HEK293 (cell line): ENCODE measurements around the gene CARMIL3.
A peak's percentile ranks its signal among the peaks of the same experiment; 100 is the strongest.

Experiments used
- KLF16 ChIP-seq: fragments of 450-650 bp; formaldehyde crosslinking; IDR thresholded peaks from 2 replicates; pipeline ENCODE4 v1.5.1; 2017; ENCODE audit warnings: missing biosample characterization, missing genetic modification characterization
- MZF1 ChIP-seq: fragments of 450-650 bp; formaldehyde crosslinking; IDR thresholded peaks from 2 replicates; pipeline ENCODE4 v1.5.1; 2017; ENCODE audit warnings: missing biosample characterization, missing genetic modification characterization, borderline replicate concordance
- PATZ1 ChIP-seq: fragments of 450-650 bp; formaldehyde crosslinking; IDR thresholded peaks from 2 replicates; pipeline ENCODE4 v1.5.1; 2016; ENCODE audit warnings: missing biosample characterization, missing genetic modification characterization
- PRDM1 ChIP-seq: fragments of 450-650 bp; formaldehyde crosslinking; IDR thresholded peaks from 2 replicates; pipeline ENCODE4; 2016; ENCODE audit warnings: missing biosample characterization, missing genetic modification characterization
- TRIM28 ChIP-seq: IDR thresholded peaks from 2 replicates; pipeline ENCODE4 v1.6.1; 2011; ENCODE audit warnings: low read length, control low read depth, borderline replicate concordance
- TSHZ1 ChIP-seq: fragments of 450-650 bp; formaldehyde crosslinking; IDR thresholded peaks from 2 replicates; pipeline ENCODE4 v1.5.1; 2016; ENCODE audit warnings: missing biosample characterization, missing genetic modification characterization, borderline replicate concordance
- ZBTB10 ChIP-seq: fragments of 450-650 bp; formaldehyde crosslinking; IDR thresholded peaks from 2 replicates; pipeline ENCODE4 v1.5.1; 2016; ENCODE audit warnings: missing biosample characterization, missing genetic modification characterization
- ZBTB11 ChIP-seq: fragments of 450-650 bp; formaldehyde crosslinking; conservative IDR thresholded peaks from 2 replicates; pipeline ENCODE4 v1.5.1; 2016; ENCODE audit warnings: low read depth, missing biosample characterization, missing genetic modification characterization
- ZNF112 ChIP-seq: fragments of 450-650 bp; formaldehyde crosslinking; IDR thresholded peaks from 2 replicates; pipeline ENCODE4 v1.5.0; 2017; ENCODE audit warnings: missing biosample characterization, missing genetic modification characterization
- ZNF175 ChIP-seq: fragments of 450-650 bp; formaldehyde crosslinking; IDR thresholded peaks from 2 replicates; pipeline ENCODE4 v1.5.1; 2016; ENCODE audit warnings: missing biosample characterization, missing genetic modification characterization
- ZNF202 ChIP-seq: fragments of 450-650 bp; formaldehyde crosslinking; IDR thresholded peaks from 2 replicates; pipeline ENCODE4 v1.5.1; 2016; ENCODE audit warnings: missing biosample characterization, missing genetic modification characterization, borderline replicate concordance
- ZNF239 ChIP-seq: fragments of 450-650 bp; formaldehyde crosslinking; IDR thresholded peaks from 2 replicates; pipeline ENCODE4 v1.5.1; 2016; ENCODE audit warnings: missing biosample characterization, missing genetic modification characterization
- ZNF350 ChIP-seq: fragments of 450-650 bp; formaldehyde crosslinking; IDR thresholded peaks from 2 replicates; pipeline ENCODE4 v1.5.0; 2017; ENCODE audit warnings: missing biosample characterization, mild to moderate bottlenecking, missing genetic modification characterization
- ZNF354C ChIP-seq: fragments of 450-650 bp; formaldehyde crosslinking; IDR thresholded peaks from 2 replicates; pipeline ENCODE4 v1.5.1; 2016; ENCODE audit warnings: missing biosample characterization, missing genetic modification characterization, low read depth, borderline replicate concordance
- ZNF398 ChIP-seq: fragments of 450-650 bp; formaldehyde crosslinking; IDR thresholded peaks from 2 replicates; pipeline ENCODE4 v1.5.1; 2017; ENCODE audit warnings: missing biosample characterization, missing genetic modification characterization
- ZNF510 ChIP-seq: fragments of 450-650 bp; formaldehyde crosslinking; IDR thresholded peaks from 2 replicates; pipeline ENCODE4 v1.5.1; 2018; ENCODE audit warnings: mild to moderate bottlenecking, missing genetic modification characterization, missing biosample characterization; ENCODE audit not compliant: insufficient replicate concordance
- ZNF521 ChIP-seq: fragments of 450-650 bp; formaldehyde crosslinking; IDR thresholded peaks from 2 replicates; pipeline ENCODE4 v1.5.1; 2017; ENCODE audit warnings: missing biosample characterization, mild to moderate bottlenecking, missing genetic modification characterization
- ZNF645 ChIP-seq: fragments of 450-650 bp; formaldehyde crosslinking; IDR thresholded peaks from 2 replicates; pipeline ENCODE4; 2016; ENCODE audit warnings: missing biosample characterization, missing genetic modification characterization
- ZNF768 ChIP-seq: fragments of 450-650 bp; formaldehyde crosslinking; IDR thresholded peaks from 2 replicates; pipeline ENCODE4 v1.5.1; 2018; ENCODE audit warnings: missing biosample characterization, mild to moderate bottlenecking, missing genetic modification characterization
- ZNF843 ChIP-seq: fragments of 450-650 bp; formaldehyde crosslinking; IDR thresholded peaks from 2 replicates; pipeline ENCODE4 v1.5.1; 2016; ENCODE audit warnings: missing biosample characterization, missing genetic modification characterization
- ZSCAN30 ChIP-seq: fragments of 450-650 bp; IDR thresholded peaks from 2 replicates; pipeline ENCODE4 v1.5.1; 2018; ENCODE audit warnings: missing biosample characterization, mild to moderate bottlenecking, missing genetic modification characterization, moderate library complexity
- ZSCAN5A ChIP-seq: fragments of 450-650 bp; formaldehyde crosslinking; IDR thresholded peaks from 2 replicates; pipeline ENCODE4 v1.5.1; 2016; ENCODE audit warnings: missing biosample characterization, missing genetic modification characterization

The CARMIL3 gene

GRCh38 chr14:24080888-24081738 lies 29.3 kb downstream of the CARMIL3 start (continued):
- no peak for TF ChIP-seq ZNF354C (tag by site-specific recombination)
- TF ChIP-seq ZNF843 (tag by site-specific recombination), result no peak
- 0 out of 2 replicates have a peak, but pooled peaks have one; percentile 23 for TF ChIP-seq TRIM28
- TF ChIP-seq TSHZ1 (tag by site-specific recombination), result no peak
- TF ChIP-seq MZF1 (tag by site-specific recombination), result no peak
- TF ChIP-seq ZNF510 (tag by site-specific recombination), result no peak
- TF ChIP-seq ZNF175 (tag by site-specific recombination), result no peak
- no peak for TF ChIP-seq ZNF202 (tag by site-specific recombination)
- no peak for TF ChIP-seq ZNF645 (tag by site-specific recombination)
- no peak for TF ChIP-seq ZNF350
- TF ChIP-seq PATZ1 (tag by site-specific recombination), result peak; percentile 77
- TF ChIP-seq ZBTB10 (tag by site-specific recombination), result no peak
- 0 out of 2 replicates have a peak, but pooled peaks have one; percentile 18 for TF ChIP-seq KLF16 (tag by site-specific recombination)
- no peak for TF ChIP-seq ZSCAN30
- TF ChIP-seq ZNF398, result peak; percentile 71
- TF ChIP-seq ZNF768 (tag by site-specific recombination), result no peak
- no peak for TF ChIP-seq ZBTB11 (tag by site-specific recombination)
- TF ChIP-seq PRDM1 (tag by site-specific recombination), result no peak
- no peak for TF ChIP-seq ZNF521 (tag by site-specific recombination)
- TF ChIP-seq ZSCAN5A, result no peak
- no peak for TF ChIP-seq ZNF239 (tag by site-specific recombination)
- TF ChIP-seq ZNF112 (tag by site-specific recombination), result no peak
